KMS-11 (cell line): ENCODE measurements around the gene SHMT2.

Experiments
- H2AFZ ChIP-seq: fragments of 200-600 bp; sonication (generic); 2 replicates; pipeline ENCODE4 v1.6.1; 2016; ENCODE audit warnings: antibody characterized with exemption, mixed run types, low read depth
- H3K27ac ChIP-seq: fragments of 200-600 bp; sonication (generic); 2 replicates; pipeline ENCODE4 v1.6.1; 2016; ENCODE audit warnings: mild to moderate bottlenecking, mixed run types
- H3K27me3 ChIP-seq: fragments of 200-600 bp; sonication (generic); 2 replicates; pipeline ENCODE4 v1.6.1; 2017; ENCODE audit warnings: mild to moderate bottlenecking, low read depth, mixed run types, moderate library complexity; ENCODE audit not compliant: insufficient read depth
- H3K36me3 ChIP-seq: fragments of 200-600 bp; sonication (generic); 2 replicates; pipeline ENCODE4 v1.6.1; 2017; ENCODE audit warnings: mild to moderate bottlenecking, mixed run types; ENCODE audit not compliant: insufficient read depth
- H3K4me1 ChIP-seq: fragments of 200-600 bp; sonication (generic); 2 replicates; pipeline ENCODE4 v1.6.1; 2016; ENCODE audit warnings: mild to moderate bottlenecking, low read depth, mixed run types; ENCODE audit not compliant: poor library complexity, severe bottlenecking
- H3K4me2 ChIP-seq: fragments of 200-600 bp; sonication (generic); 2 replicates; pipeline ENCODE4 v1.7.0; 2016; ENCODE audit warnings: mild to moderate bottlenecking, mixed run types
- H3K4me3 ChIP-seq: fragments of 200-600 bp; sonication (generic); IDR thresholded peaks from 2 replicates; pipeline ENCODE4 v1.6.1; 2017; ENCODE audit warnings: low read depth, low read length, mixed read lengths; ENCODE audit not compliant: insufficient read depth
- H3K79me2 ChIP-seq: fragments of 200-600 bp; sonication (generic); 2 replicates; pipeline ENCODE4 v1.6.1; 2016; ENCODE audit warnings: low read depth, mixed run types; ENCODE audit not compliant: insufficient read depth
- H3K9ac ChIP-seq: fragments of 200-600 bp; sonication (generic); 2 replicates; pipeline ENCODE4 v1.6.1; 2016; ENCODE audit warnings: mild to moderate bottlenecking, mixed run types
- H4K20me1 ChIP-seq: fragments of 200-600 bp; sonication (generic); 2 replicates; pipeline ENCODE4 v1.6.1; 2016; ENCODE audit warnings: mild to moderate bottlenecking, mixed run types; ENCODE audit not compliant: insufficient read depth
- CTCF ChIP-seq: fragments of 200-600 bp; sonication (generic); conservative IDR thresholded peaks from 2 replicates; pipeline ENCODE4 v1.6.1; 2017; ENCODE audit warnings: low read depth, mild to moderate bottlenecking, antibody characterized with exemption, low read length, moderate library complexity, mixed read lengths

The SHMT2 gene

GRCh38 chr12:57204454-57204853 lies 25.1 kb upstream of the SHMT2 start:
- no peak overlapping the region for H2AFZ ChIP-seq
- H4K20me1 ChIP-seq = no peaks in the 10 kb centered on the region
- no peak for TF ChIP-seq CTCF
- no peak overlapping the region for H3K4me2 ChIP-seq
- H3K79me2 ChIP-seq = no peaks in the 10 kb centered on the region
- H3K9ac ChIP-seq = no peak overlapping the region
- no peak overlapping the region for H3K27ac ChIP-seq
- peaks cover 50% of the 10 kb centered on the region; the same call in 1 of the 2 replicates for H3K27me3 ChIP-seq
- H3K4me3 ChIP-seq = no peak overlapping the region
- H3K4me1 ChIP-seq = no peaks in the 10 kb centered on the region
- no peaks in the 10 kb centered on the region for H3K36me3 ChIP-seq

- H3K4me3 ChIP-seq = no peak overlapping the region
- H4K20me1 ChIP-seq = no peaks in the 10 kb centered on the region
- no peaks in the 10 kb centered on the region for H3K4me1 ChIP-seq
- TF ChIP-seq CTCF = no peak
- H3K27me3 ChIP-seq = peaks cover 43% of the 10 kb centered on the region; the same call in 1 of the 2 replicates
- H3K36me3 ChIP-seq = no peaks in the 10 kb centered on the region
- no peaks in the 10 kb centered on the region for H3K79me2 ChIP-seq
- H2AFZ ChIP-seq = no peak overlapping the region
- H3K4me2 ChIP-seq = no peak overlapping the region
- no peak overlapping the region for H3K27ac ChIP-seq
- H3K9ac ChIP-seq = no peak overlapping the region
Observed at GRCh38 chr12:57205186-57205585, 24.3 kb upstream of the SHMT2 start.

GRCh38 chr12:57205931-57206330 lies 23.6 kb upstream of the SHMT2 start:
- Histone ChIP-seq H2AFZ (no peak overlapping the region), H3K4me3 (no peak overlapping the region), H3K4me2 (no peak overlapping the region), H3K9ac (no peak overlapping the region), H3K4me1 (no peaks in the 10 kb centered on the region), H3K27me3 (peaks cover 40% of the 10 kb centered on the region; the same call in 1 of the 2 replicates), H4K20me1 (no peaks in the 10 kb centered on the region), H3K79me2 (no peaks in the 10 kb centered on the region), H3K27ac (no peak overlapping the region), H3K36me3 (no peaks in the 10 kb centered on the region)
- TF ChIP-seq CTCF = no peak

GRCh38 chr12:57207731-57208630 lies 21.5 kb upstream of the SHMT2 start:
- Histone ChIP-seq H3K9ac (no peak overlapping the region), H3K4me2 (no peak overlapping the region), H3K27me3 (peaks cover 29% of the 10 kb centered on the region; the same call in 1 of the 2 replicates), H3K36me3 (no peaks in the 10 kb centered on the region), H3K4me3 (no peak overlapping the region), H3K79me2 (no peaks in the 10 kb centered on the region), H3K27ac (no peak overlapping the region), H2AFZ (no peak overlapping the region), H4K20me1 (no peaks in the 10 kb centered on the region), H3K4me1 (peaks cover 2% of the 10 kb centered on the region)
- no peak for TF ChIP-seq CTCF
